Activated naive CD4-positive, alpha-beta T cell treated with anti-CD3 and anti-CD28 coated beads for 36 hours (primary cell): Measurements from ENCODE around the gene KICS2. TPM values are rescaled to one million over a fixed set of nuclear protein-coding genes. Genes with fewer than 3 reads are reported as not detected.
"Not testable (repeated sequence)": the region's sequence is repeated elsewhere in the genome, so short reads cannot be mapped to it uniquely, and the experiment has no call there.

Experiments used
- CTCF ChIA-PET: fragments of 350-600 bp; sonication (Branson Sonifier 250); formaldehyde crosslinking; loops from one replicate; lab custom pipeline; 2021; ENCODE audit warnings: antibody characterized with exemption; lab: Charles Lee
- DNase-seq: peaks from one replicate; pipeline ENCODE4 v3.0.0-alpha.2; 2020
- H3K27ac Mint-ChIP-seq: one replicate; pipeline ENCODE4 v1.8.0; 2021; ENCODE audit warnings: mild to moderate bottlenecking, mixed read lengths
- H3K27me3 Mint-ChIP-seq: one replicate; pipeline ENCODE4 v1.8.0; 2021; ENCODE audit warnings: low read depth, mixed read lengths
- H3K36me3 Mint-ChIP-seq: one replicate; pipeline ENCODE4 v1.8.0; 2021; ENCODE audit warnings: low read depth, mixed read lengths
- H3K4me1 Mint-ChIP-seq: one replicate; pipeline ENCODE4 v1.8.0; 2021; ENCODE audit warnings: low read depth, mixed read lengths
- H3K4me3 Mint-ChIP-seq: one replicate; pipeline ENCODE4 v1.8.0; 2021; ENCODE audit warnings: mild to moderate bottlenecking, moderate library complexity, mixed read lengths
- H3K9me3 Mint-ChIP-seq: one replicate; pipeline ENCODE4 v1.8.0; 2021; ENCODE audit warnings: mixed read lengths
- intact Hi-C: fragments of 100-400 bp; cut with micrococcal nuclease; formaldehyde crosslinking; loops from one replicate; pipeline ENCODE4 v1.15.1; 2023
- total RNA-seq, 2 experiments: library from RNA; stranded (reverse); gene quantifications; one replicate each; pipeline ENCODE4 v1.2.3, GENCODE V29; 2021

KICS2 gene
- total RNA-seq, 2 experiments from 2014 or later, result 13.3 to 15.6 TPM

DNA sequence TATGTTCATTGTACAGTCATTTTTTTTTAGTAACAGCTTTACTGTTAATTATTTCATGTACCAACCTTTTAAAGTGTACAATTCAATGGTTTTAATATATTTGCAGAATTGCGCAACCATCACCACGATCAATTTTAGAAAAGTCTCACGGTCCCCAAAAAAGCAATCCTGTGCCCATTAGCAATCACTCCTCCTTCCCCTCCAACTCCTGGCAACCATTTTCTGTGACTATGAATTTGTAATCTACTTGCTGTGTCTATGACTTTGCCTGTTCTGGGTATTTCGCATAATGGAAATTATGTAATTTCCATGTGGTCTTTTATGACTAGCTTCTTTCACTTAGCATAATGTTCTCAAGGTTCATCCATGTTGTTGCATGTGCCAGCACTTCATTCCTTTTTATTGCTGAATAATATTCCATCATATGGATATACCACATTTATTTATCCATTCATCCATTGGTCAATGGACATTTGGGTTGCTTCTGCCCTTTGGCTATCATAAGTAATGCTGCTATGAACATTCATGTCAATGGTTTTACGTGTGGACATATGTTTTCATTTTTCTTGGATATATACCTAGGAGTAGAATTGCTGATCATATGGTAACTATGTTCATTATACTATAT lies 9.9 kb downstream of the KICS2 start:
- no peak overlapping the region for H3K27ac Mint-ChIP-seq
- DNase-seq, result no peak
- intact Hi-C loops, result no loop called here
- CTCF ChIA-PET, result interaction anchor here (0.6 to 0.7 kb wide), 2 partner anchors 8 to 25 kb away, joined by 3 to 5 read pairs; no protein-coding TSS in a partner anchor
- no peak overlapping the region for H3K4me3 Mint-ChIP-seq
- H3K9me3 Mint-ChIP-seq, result no peaks in the 10 kb centered on the region
- no peaks in the 10 kb centered on the region for H3K27me3 Mint-ChIP-seq
- no peaks in the 10 kb centered on the region for H3K4me1 Mint-ChIP-seq
- peaks cover 36% of the 10 kb centered on the region for H3K36me3 Mint-ChIP-seq

DNA sequence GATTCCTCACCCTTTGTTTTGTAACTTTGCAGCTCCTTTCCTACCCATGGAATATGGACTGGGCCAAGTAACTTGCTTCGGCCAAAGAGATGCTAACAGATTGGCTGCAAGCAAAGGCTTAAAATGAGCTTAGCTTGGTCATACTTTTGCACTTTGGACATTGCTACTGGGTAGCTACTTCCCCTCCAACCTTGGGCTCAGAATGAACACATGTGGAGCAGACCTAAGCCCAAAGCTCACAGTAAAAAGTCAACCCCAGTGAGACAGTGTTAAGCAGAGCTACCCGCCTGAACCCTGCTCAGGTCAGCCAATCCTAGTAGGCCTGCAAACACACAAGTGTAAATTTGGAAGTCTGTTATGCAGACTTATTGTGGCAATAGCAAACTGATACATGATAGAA lies 14.6 kb downstream of the KICS2 start:
- Mint-ChIP-seq H3K27ac (no peak overlapping the region), H3K4me3 (no peak overlapping the region), H3K9me3 (peaks cover 2% of the 10 kb centered on the region), H3K36me3 (peaks cover 42% of the 10 kb centered on the region), H3K4me1 (peaks cover 4% of the 10 kb centered on the region), H3K27me3 (no peaks in the 10 kb centered on the region)
- DNase-seq, result no peak
- intact Hi-C loops, result no loop called here
- CTCF ChIA-PET, result interaction anchor here (0.6 kb wide), 1 partner anchor 299 kb away, joined by 9 read pairs; no protein-coding TSS in a partner anchor

DNA sequence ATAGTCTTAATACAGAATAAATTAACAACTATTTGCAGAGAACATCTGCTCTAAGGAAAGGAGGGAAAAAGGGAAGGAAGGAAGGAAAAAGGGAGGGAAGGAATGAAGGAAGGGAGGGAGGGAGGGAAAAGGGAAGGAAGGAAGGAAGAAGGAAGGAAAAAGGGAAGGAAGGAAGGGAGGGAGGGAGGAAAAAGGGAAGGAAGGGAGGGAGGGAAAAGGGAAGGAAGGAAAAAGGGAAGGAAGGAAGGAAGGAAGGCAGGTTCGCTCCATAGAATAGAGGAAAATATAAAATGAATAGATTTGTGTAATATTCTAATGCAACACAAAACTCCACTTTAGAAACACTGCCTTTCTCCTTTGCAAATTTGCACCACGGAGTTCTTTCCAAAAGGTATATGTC lies 16.6 kb downstream of the KICS2 start:
- intact Hi-C loops, result no loop called here
- peaks cover 38% of the 10 kb centered on the region for H3K36me3 Mint-ChIP-seq
- no peaks in the 10 kb centered on the region for H3K27me3 Mint-ChIP-seq
- no peak overlapping the region for H3K4me3 Mint-ChIP-seq
- no peak overlapping the region for H3K27ac Mint-ChIP-seq
- CTCF ChIA-PET, result interaction anchor here (0.9 to 1.5 kb wide), 3 partner anchors 10 to 50 kb away, joined by 4 to 5 read pairs (median 5); no protein-coding TSS in a partner anchor
- DNase-seq, result no peak
- peaks cover 4% of the 10 kb centered on the region for H3K4me1 Mint-ChIP-seq
- peaks cover 2% of the 10 kb centered on the region for H3K9me3 Mint-ChIP-seq

- intact Hi-C loops, result no loop called here
- no peak for DNase-seq
- Mint-ChIP-seq H3K4me3 (no peak overlapping the region), H3K27ac (no peak overlapping the region), H3K9me3 (peaks cover 2% of the 10 kb centered on the region), H3K4me1 (peaks cover 4% of the 10 kb centered on the region), H3K36me3 (peaks cover 38% of the 10 kb centered on the region), H3K27me3 (no peaks in the 10 kb centered on the region)
- CTCF ChIA-PET, result interaction anchor here (1.5 kb wide), 1 partner anchor 14 kb away, joined by 5 read pairs; no protein-coding TSS in a partner anchor
These were observed 18.3 kb downstream of the KICS2 start for GRCh38 chr12:64203775-64204174.

DNA sequence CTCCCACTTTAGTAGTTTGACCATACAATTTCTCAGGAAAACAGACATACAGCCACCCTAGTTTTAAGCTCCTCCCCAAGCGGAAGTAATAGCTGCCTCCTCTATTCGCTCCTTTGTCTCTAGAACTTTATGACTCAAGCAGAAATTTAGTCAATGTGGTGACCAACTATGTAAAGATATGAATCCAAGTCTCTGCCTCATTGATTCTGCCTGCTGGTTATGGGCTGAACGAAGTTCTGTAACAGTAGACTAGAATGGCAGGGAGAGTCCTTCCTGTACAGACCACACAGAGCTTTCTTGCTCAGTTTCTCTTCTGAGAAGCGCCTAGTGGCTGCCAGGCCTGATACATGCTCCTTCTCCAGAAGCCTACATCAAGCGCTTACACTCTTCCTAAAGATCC lies 19.1 kb downstream of the KICS2 start:
- no peak for DNase-seq

GRCh38 chr12:64195841-64196240 lies 26.3 kb downstream of the KICS2 start:
- CTCF ChIA-PET, H3K27ac Mint-ChIP-seq, H3K9me3 Mint-ChIP-seq, H3K4me3 Mint-ChIP-seq, intact Hi-C loops, H3K27me3 Mint-ChIP-seq, DNase-seq: not testable (repeated sequence)
- peaks cover 12% of the 10 kb centered on the region for H3K4me1 Mint-ChIP-seq
- H3K36me3 Mint-ChIP-seq, result peaks cover 34% of the 10 kb centered on the region

More for the DNA sequence above, 19.1 kb downstream of the KICS2 start:
- H3K27me3 Mint-ChIP-seq, result no peaks in the 10 kb centered on the region
- H3K36me3 Mint-ChIP-seq, result peaks cover 38% of the 10 kb centered on the region
- no peak overlapping the region for H3K27ac Mint-ChIP-seq
- H3K4me3 Mint-ChIP-seq, result no peak overlapping the region
- H3K9me3 Mint-ChIP-seq, result peaks cover 2% of the 10 kb centered on the region
- H3K4me1 Mint-ChIP-seq, result peaks cover 4% of the 10 kb centered on the region
- intact Hi-C loops, result no loop called here
- CTCF ChIA-PET, result no interaction called here

DNA sequence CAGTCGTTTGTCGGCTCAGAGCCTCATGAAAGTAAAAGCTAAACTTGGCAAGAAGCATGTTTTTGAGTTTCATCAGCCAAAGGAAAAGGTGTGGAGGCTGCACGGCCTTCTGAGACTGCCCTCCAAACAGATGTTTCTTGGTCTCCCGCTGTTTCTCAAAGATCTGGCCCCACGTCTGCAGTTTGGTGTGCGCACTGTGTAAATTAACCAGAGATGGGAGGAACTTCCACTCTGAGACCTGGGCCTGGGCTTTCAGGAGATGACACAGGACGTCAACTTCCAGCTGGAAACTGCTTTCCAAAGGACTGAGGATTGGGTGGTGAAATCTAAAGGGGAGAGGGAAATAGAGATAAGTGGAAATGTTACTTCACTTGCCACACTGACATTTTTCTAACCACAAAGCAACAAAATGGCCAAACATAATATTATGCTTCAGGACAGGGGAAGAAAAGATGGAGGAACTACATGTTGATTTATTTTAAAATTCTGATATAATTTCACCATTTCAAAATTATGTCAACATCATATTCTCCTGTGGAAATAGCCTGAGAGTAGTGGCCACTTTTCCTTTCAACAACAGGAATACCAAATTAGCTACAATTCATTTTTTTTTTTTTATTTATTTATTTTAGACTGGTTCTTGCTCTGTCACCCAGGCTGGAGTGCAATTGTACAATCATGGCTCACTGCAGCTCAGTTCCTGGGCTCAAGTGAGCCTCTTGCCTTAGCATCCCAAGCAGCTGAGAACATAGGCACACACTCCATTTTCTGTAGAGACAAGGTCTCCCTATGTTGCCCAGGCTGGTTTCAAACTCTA lies 27.6 kb downstream of the KICS2 start:
- H3K9me3 Mint-ChIP-seq, result no peaks in the 10 kb centered on the region
- H3K27me3 Mint-ChIP-seq, result no peaks in the 10 kb centered on the region
- H3K4me3 Mint-ChIP-seq, result no peak overlapping the region
- no peak overlapping the region for H3K27ac Mint-ChIP-seq
- H3K36me3 Mint-ChIP-seq, result peaks cover 34% of the 10 kb centered on the region
- no peak for DNase-seq
- peaks cover 12% of the 10 kb centered on the region for H3K4me1 Mint-ChIP-seq
- intact Hi-C loops, result no loop called here
- CTCF ChIA-PET, result no interaction called here

- Mint-ChIP-seq H3K36me3 (peaks cover 34% of the 10 kb centered on the region), H3K27me3 (no peaks in the 10 kb centered on the region), H3K4me3 (no peak overlapping the region), H3K4me1 (peaks cover 12% of the 10 kb centered on the region), H3K27ac (no peak overlapping the region), H3K9me3 (no peaks in the 10 kb centered on the region)
- CTCF ChIA-PET, result no interaction called here
- intact Hi-C loops, result no loop called here
- no peak for DNase-seq
These were observed 28.2 kb downstream of the KICS2 start for GRCh38 chr12:64193931-64194330.

DNA sequence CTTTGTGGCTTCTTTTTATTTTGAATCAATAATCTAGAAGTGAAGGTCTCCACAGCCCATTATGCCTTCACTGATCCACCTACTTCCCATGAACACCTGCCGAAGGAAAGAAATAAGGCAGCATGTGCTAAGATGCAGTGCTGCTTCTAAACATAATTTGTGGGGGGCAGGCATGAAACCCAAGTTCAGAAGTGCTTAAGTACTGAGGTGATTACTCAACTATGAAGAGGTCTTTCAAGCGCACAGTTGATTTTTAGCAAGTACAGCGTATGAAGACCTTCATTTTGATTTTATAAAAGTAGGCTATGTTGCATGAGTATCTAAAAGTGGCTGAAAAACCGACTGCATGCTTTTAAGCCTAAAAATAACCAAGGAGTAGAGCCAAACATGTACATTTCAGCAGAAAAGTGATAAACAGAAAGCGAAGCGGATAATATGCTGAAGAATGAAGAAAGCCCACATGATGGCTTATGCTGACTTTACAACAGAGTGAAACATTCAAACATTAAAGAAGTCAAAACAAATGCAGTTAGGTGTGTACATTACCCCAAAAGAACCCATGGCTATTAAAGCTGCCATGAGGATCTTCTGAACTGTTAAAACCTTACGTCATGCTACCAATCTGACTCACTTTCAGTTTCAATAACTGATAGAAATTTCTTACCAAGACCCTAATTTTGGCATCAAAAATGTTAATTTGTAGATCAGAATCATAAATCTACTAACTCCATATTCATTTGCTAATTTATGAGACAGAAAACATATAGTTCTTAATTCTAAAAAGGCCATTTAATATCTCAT lies 29.3 kb downstream of the KICS2 start:
- Mint-ChIP-seq H3K9me3 (no peaks in the 10 kb centered on the region), H3K27ac (no peak overlapping the region), H3K4me1 (peaks cover 12% of the 10 kb centered on the region), H3K36me3 (peaks cover 33% of the 10 kb centered on the region), H3K27me3 (no peaks in the 10 kb centered on the region), H3K4me3 (no peak overlapping the region)
- DNase-seq, result no peak
- intact Hi-C loops, result no loop called here
- CTCF ChIA-PET, result no interaction called here

GRCh38 chr12:64190140-64190539 lies 32.0 kb downstream of the KICS2 start:
- DNase-seq, result no peak
- CTCF ChIA-PET, result no interaction called here
- H3K9me3 Mint-ChIP-seq, result no peaks in the 10 kb centered on the region
- no peaks in the 10 kb centered on the region for H3K27me3 Mint-ChIP-seq
- no peak overlapping the region for H3K27ac Mint-ChIP-seq
- no peak overlapping the region for H3K4me3 Mint-ChIP-seq
- H3K36me3 Mint-ChIP-seq, result peaks cover 32% of the 10 kb centered on the region
- H3K4me1 Mint-ChIP-seq, result peaks cover 15% of the 10 kb centered on the region
- intact Hi-C loops, result no loop called here

DNA sequence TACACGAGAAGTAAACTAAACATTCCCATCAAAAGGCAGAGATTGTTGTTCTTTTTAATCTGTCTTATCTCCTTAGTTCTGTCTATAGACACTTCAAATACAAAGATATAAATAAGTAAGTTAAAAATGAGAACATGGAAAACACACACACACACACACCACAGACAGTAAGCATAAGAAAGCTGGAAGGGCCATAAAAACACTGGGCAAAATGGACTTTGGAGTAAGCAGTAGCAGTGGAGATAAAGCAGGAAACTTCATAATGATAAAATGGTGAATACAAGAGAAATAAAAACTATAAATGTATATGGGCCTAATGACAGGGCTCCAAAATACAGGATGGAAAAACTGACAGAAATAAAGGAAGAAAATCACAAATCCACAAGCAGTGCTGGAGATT lies 32.6 kb downstream of the KICS2 start:
- intact Hi-C loops, result no loop called here
- Mint-ChIP-seq H3K4me1 (peaks cover 15% of the 10 kb centered on the region), H3K27me3 (no peaks in the 10 kb centered on the region)

DNA sequence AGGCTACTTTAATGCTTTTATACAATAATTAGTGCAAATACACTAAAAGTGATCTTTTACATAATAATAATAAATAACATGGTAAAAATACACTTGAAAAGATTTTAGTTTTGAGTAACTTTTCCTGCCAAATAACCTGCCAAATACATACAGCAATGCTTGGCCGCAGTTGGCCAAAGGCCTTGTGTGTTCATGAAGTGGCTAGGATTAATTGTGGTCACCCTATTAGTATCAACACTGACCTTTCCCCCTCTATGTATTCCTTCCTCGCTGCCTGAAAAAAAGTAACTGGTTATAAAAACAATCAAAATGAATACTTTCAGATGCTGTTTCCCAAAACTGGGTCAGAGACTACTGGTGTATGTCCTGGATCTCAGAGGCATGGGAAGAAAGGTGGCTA lies 34.3 kb downstream of the KICS2 start:
- Mint-ChIP-seq H3K4me1 (peaks cover 7% of the 10 kb centered on the region), H3K9me3 (no peaks in the 10 kb centered on the region), H3K36me3 (peaks cover 19% of the 10 kb centered on the region), H3K4me3 (no peak overlapping the region), H3K27ac (no peak overlapping the region), H3K27me3 (no peaks in the 10 kb centered on the region)
- intact Hi-C loops, result no loop called here
- no peak for DNase-seq
- CTCF ChIA-PET, result no interaction called here

More for the DNA sequence above, 32.6 kb downstream of the KICS2 start:
- H3K36me3 Mint-ChIP-seq, result peaks cover 32% of the 10 kb centered on the region
- DNase-seq, result no peak
- CTCF ChIA-PET, result interaction anchor here (0.6 kb wide), 1 partner anchor 56 kb away, joined by 3 read pairs; no protein-coding TSS in a partner anchor
- no peak overlapping the region for H3K27ac Mint-ChIP-seq
- no peaks in the 10 kb centered on the region for H3K9me3 Mint-ChIP-seq
- H3K4me3 Mint-ChIP-seq, result no peak overlapping the region
